GM18526 (cell line): ENCODE data around the gene DOHH.

Experiments
- POLR2A ChIP-seq: IDR thresholded peaks from 3 replicates; pipeline ENCODE4 v1.6.1; 2011; ENCODE audit not compliant: insufficient read length; ENCODE audit errors: extremely low read depth

The DOHH gene

DNA sequence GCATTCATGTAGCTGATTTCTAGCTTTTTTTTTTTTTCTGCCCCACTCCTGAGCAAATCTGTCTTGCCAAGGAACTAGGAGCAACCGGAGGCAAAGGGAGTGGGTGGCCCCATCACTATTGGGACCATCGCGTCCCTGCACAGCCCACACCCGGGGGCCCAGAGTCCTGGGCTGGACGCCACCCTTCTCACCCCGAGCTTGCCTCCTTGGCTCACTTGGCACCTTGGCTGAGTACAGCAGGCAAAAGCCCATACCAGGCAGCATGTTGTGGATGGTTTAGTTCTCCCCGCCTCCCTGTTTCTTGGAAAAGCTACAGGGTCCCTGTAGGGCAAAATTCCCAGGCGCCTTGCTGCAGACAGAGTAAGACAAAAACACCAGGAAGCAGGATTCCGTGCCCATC lies 33.8 kb downstream of the DOHH start:
- TF ChIP-seq POLR2A: no peak

DNA sequence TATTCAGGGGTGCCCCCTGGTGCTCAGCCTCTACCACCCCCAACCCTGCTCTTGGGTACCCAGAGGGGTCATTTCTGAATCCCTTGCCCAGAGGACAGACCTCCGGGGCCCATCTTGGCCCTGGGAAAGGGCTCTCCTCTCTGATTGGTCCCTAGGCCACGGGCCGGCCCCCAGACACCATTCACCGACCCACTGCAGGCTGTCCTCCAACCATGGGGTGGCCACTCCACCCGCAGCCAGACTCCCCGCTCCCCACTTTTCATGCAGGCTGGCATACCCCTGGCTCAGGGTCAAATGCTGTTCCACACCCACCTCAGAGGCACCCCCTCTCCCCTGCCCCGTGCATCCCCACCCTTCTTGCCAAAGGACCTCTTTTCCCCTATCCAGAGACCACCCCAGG lies 34.9 kb downstream of the DOHH start:
- no peak for TF ChIP-seq POLR2A

DNA sequence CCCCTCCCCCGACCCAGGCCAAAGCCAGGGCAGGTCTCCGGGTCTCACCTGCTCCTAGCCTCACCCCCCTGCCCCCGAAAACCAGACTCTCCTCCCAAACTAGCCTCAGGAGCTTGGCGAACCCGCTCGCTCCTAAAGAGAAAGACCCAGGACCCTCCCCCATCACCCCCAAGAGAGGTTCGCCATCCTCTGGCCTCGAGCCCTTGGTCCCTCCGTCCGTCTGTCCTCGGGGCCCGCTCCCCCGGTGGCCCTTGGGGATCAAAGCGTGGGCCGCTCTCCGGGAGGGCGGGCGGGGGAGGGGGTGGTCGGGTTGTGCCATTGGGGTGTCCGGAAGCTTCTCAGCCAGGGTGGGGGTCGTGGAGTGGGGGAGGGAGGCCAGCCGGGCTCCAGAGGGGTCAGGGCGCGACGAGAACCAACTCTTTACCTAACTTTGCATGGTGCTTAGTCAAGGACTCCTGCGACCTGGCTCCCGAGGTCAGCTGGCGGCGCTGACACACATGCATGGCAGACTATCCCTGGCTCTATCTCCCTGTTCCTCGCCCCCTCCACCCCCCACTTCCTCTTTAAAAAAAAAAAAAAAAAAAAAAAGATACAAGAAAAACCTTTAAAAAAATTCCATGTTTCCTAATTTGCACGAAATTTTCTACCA lies 35.8 kb downstream of the DOHH start:
- no peak for TF ChIP-seq POLR2A

DNA sequence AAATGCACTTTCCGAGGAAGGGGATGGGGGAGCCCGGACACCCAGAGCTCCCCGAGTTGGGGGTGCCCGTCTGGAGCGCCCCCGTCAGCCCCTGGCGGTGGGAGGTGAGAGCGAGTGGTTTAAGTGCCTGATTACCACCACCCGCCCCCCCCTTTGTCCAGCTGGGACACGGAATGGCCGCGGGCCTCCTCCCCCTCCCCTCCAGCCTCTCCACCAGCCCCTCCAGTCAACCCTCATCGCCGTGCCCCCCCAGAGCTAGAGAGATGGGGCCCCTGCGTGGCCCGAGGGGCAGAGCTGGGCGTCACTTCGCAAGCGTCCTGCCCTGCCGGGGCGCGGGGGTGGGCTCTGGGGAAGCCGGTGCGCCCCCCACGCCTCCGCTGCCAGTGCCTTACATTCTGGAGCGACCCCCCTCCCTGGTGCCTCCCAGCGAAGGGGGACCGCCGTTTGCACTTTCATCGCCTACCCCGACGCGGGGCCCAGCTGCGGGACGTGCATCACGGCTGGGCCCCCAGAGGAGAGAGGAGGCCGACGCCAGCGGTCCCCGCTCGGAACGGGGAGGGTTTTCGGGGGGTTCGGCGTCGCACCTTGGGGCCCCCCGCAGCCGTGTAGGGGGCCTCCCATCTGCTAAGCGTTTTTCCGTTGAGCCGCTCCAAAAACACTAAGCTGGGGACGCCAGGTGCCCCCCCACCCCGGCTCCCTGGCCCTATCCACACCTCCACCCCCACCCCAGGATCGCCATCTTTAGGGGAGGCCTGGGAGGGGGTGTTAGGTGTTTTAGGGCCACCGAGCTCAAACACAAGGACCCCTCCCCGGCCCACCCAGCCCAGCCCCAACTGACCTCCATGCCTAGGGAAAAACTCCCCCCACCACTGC lies 36.5 kb downstream of the DOHH start:
- TF ChIP-seq POLR2A: no peak

DNA sequence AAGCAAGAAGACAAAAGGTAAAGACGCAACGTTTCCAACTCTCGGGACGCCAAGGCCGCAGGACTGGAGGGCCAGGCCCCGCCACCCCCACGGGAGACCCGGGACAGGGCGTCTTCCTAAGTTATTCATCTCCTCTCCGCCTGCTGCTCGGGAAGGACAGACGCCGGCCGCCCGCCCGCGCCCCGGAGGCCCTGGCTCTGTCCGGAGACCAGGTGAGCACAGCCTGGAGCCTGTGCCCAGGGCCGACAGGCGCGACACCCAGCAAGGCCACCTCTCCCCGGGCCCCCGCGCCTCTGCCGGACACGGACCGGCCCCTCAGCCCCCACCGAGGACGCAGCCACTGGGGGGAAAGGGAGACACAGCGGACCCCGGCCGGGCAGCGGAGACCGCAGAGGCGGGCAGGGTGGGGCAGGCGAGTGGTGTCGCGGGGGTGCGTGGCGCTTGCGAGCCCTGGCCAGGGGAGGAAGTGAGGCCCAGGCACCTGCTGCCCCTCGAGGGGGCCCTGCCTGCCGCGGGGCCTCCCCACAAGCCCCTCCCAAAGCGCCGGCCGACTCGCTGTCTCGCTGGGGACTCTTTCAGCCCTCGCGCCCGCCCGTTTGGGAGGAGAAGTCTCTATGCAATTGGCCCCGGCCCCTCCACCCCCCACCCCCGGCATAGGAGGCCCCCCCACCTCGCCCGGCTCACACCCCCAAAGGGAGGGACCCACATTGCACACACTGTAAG lies 37.3 kb downstream of the DOHH start:
- TF ChIP-seq POLR2A: no peak

DNA sequence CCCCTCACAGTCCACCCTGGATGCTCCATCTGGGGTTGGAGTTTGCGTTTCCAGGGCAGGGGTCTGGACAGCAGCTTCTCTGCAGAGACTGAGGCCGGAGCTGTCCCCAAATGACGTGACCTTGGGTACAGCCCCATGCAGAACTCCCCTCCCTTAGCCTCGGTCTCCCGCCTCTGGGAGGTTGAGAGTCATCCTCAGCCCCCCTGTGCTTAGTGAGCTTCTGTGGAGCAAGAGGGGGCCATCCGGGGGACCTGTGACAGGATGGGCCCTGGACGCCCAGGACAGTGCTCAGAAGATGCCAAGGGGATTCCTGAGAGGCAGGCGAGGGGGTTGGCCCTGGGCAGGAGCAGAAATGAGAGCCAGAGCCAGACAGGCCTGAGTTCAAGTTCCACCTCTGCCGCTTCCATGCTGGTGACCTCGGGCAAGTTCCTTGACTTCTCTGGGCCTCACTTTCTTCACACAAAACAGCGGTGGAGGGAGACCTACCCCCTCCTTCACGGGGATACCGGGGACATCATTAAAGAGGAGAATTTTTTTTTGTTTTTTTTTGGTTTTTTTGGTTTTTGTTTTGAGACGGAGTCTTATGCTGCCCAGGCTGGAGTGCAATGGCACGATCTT lies 40.4 kb downstream of the DOHH start:
- no peak for TF ChIP-seq POLR2A

DNA sequence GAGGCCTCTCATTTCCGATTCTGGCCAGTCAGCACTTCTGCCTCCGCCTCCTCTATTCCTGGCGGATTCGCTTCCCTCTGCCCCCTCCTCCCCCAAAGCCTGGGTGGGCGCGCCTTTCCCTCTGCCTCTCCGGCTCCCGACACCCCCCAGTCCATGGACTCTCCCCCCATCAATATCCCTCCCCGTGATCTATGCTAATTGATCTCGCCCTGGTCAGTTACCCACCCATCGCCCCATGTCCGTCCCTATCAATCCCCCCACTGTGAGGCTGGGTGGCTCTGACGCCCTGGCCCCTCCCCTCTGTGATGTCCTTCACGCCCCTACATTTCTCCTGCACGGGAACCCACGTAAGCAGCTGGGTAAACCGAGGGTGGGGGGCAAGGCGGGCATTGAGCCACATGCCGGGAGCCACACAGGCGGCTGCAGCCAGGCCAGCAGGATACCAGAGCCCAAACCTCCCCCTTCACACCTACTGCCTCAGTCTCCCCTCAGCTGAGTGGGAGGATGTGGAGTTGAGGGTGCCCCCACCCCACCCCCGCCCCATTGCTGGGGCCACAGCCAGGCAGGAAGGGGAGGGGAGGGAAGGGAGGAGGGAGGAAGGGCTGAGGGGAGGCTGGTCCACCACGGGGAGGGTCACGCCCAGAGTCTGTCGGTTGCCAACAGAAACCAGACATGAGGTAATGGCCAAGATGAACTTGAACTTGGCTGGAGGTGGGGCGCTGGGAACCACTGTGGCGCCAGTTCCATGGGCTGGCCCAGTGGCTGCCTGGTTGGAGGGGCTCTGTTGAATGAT lies 41.2 kb downstream of the DOHH start:
- TF ChIP-seq POLR2A: no peak

DNA sequence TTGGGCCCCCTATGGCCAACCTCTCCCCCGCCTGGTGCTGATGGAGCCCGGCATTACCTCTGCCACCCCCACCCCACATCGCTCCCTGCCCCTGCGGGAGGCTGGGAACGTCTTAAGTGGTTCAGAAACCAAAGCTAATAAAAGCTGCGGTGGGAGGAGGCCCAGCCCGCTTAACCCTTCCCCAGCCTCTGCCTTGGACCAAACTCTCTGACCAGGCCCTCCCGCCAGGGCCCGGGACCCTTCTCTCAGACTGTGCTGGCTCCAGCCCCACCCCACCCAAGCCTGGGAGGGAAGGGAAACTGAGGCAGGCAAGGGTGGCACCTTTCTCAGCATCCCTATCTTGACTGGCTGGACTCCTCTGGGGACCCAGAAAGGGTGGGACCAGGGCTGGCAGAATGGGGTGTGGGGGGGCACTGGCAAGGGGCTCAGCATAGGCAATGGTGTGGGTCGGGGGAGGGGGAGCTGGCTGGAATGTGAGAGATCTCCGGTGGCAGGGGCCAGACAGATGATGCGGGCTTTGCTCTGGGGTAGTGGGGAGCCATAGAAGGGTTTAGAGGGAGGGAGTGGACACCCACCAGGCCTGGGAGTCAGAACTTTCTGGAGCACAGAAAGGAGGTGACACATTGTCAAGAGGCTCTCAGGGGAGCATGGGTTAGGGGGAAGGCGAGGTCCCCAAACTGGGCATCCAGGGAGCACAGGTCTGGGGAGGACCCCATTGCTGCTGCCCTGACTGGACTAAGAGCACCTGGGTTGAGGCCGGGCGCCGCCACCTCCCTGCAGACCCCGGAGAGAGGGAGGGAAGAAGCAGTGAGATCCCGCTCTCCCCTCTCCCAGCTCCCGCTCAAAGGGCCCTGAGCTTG lies 42.0 kb downstream of the DOHH start:
- TF ChIP-seq POLR2A: no peak

DNA sequence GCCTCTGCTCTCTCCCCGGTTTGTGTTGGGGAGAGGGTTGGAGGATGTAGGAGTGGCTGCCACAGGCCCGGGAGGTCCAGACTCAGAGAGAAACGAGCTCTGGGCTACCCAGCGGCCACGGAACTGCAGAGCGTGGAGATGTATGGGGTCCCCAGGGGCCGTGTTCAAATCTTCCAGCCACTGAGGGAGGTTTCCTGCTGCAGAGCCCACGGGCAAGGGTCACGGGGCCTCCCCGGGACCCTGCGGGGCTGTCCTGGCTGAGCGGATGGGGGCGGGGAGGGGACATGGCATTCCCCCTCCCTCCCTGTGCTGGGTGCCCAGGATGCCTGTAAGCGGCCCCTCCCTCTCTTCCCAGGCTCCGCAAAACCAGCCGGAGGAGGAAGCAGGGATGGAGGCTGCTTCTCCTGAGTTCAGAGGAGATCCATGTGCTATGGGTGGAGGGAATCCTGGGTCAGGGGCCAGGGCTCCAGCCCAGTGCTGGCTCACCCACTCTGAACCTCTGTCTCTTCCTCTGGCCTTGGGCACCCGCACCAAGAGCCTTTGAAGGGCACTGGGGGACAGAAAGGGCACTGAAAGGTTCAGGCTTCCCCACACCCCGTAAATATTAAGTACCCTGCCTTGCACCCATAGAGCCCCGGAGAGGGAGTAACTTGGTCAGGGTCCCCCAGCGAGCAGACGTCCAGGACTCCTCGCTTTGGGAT lies 42.8 kb downstream of the DOHH start:
- no peak for TF ChIP-seq POLR2A

DNA sequence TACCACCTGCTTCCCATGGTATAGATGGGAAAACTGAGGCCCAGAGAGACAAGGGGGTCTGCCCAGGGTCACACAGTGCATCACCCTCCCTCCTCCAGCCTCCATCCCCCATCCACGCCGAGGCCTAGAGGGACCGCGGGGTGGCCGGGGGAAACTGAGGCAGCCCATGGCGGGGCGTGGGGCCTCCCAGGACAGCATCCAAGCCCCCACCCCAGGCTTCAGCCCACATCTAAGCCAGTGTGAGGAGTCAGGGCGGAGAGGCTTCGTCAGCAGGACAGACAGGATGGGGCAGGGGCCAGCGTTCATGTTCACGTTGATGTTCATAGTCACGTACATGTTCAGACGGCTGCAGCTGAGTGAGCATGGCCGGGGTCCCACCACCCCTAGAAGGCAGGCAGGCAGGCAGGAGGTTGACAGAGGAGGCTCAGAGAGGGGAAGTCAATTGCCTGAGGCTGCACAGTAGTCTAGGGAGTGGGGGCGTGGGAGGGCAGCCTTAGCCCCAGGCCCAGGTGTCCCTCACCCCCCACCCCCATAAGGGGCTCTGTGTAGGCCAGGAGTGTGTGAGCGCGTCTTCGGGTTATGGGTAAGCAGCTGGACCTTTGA lies 43.4 kb downstream of the DOHH start:
- TF ChIP-seq POLR2A: no peak

DNA sequence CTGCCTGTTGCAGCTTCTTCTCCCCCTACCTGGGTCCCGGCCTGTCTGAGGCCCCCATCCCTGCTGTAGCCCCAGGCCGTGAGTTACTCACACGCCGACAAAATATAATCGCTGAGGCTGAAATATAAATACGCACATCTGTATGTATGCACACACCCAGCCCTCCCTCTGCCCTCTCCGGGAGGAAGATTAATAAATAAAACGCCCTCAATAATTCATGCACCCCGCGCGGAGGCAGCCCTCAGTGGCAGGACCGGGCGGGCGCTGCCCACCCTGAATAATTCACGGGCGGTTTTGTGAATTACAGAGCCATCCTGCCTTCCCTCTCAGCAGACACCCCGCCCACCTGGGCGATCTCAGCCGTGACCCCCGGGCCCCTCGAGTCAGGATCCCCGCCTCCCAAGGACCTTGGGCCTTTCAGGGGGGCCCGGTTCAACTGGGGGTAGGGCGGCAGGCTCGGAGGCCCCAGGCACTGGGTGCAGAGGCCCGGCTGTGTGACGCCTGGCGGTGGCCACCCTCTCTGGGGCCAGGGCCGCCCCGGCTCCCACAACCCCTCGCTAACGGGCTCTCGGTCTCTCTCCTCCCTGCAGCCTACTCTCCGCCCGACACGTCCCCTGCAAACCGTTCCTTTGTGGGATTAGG lies 44.4 kb downstream of the DOHH start:
- TF ChIP-seq POLR2A: no peak

DNA sequence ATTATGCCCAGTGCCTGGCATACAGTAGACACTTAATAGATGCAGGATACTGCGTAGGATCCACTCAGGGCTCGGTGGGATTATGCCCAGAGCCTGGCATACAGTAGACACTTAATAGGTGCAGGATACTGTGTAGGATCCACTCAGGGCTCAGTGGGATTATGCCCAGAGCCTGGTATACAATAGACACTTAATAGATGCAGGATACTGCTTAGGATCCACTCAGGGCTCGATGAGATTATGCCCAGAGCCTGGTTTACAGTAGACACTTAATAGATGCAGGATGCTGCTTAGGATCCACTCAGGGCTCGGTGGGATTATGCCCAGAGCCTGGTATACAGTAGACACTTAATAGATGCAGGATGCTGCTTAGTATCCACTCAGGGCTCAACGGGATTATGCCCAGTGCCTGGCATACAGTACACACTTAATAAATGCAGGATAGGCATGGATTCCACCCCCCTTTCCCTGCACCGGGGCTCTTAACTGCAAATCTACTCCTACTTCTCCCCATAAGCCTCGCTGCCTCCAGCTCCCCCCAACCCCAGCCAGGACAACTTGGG lies 45.0 kb downstream of the DOHH start:
- TF ChIP-seq POLR2A: no peak
